Erythroblast (primary cell): ENCODE data around the gene CELSR2.
"Not testable (repeated sequence)": the region's sequence is repeated elsewhere in the genome, so short reads cannot be mapped to it uniquely, and the experiment has no call there.

Source experiments
- GATA1 ChIP-seq: IDR thresholded peaks from 2 replicates; pipeline ENCODE4 v1.6.1; 2011; ENCODE audit warnings: low read depth, mild to moderate bottlenecking, control low read depth, low read length, moderate library complexity
- POLR2A ChIP-seq: IDR thresholded peaks from 2 replicates; pipeline ENCODE4 v1.6.1; 2011; ENCODE audit warnings: mild to moderate bottlenecking, low read length

- TF ChIP-seq POLR2A, GATA1: not testable (repeated sequence)
These were observed 56.7 kb downstream of the CELSR2 start for GRCh38 chr1:109305991-109306390.
